Neutrophil (primary cell): Measurements from ENCODE around the gene CHMP4B.

Experiments
- H3K27ac ChIP-seq: fragments of 200-600 bp; sonication (generic); 2 replicates; pipeline ENCODE4 v1.5.1; 2016; ENCODE audit warnings: mild to moderate bottlenecking, moderate library complexity
- H3K27me3 ChIP-seq: fragments of 200-600 bp; sonication (generic); 2 replicates; pipeline ENCODE4 v1.6.0; 2016; ENCODE audit warnings: mild to moderate bottlenecking
- H3K36me3 ChIP-seq: fragments of 200-600 bp; sonication (generic); 2 replicates; pipeline ENCODE4 v1.5.1; 2017
- H3K4me1 ChIP-seq, 2 experiments: fragments of 200-600 bp in 1 of 2; sonication (generic) in 1 of 2; 1 replicate in 1 of 2; 2 replicates in 1 of 2; pipeline versions ENCODE4 v1.5.1 to v1.6.1; 2013 to 2016; ENCODE audit warnings: low read depth in 1 of 2, low read length in 1 of 2, mild to moderate bottlenecking in 1 of 2, moderate library complexity in 1 of 2; ENCODE audit not compliant: control insufficient read depth in 1 of 2, insufficient read depth in 1 of 2
- H3K4me3 ChIP-seq, 2 experiments: fragments of 200-600 bp in 1 of 2; sonication (generic) in 1 of 2; 1 replicate in 1 of 2; 2 replicates in 1 of 2; pipeline ENCODE4 v1.5.1; 2013 to 2016; ENCODE audit warnings: low read depth in 1 of 2, low read length in 1 of 2, mild to moderate bottlenecking in 1 of 2, moderate library complexity in 1 of 2
- H3K9me3 ChIP-seq: fragments of 200-600 bp; sonication (generic); 2 replicates; pipeline ENCODE4 v1.5.1; 2016
- CTCF ChIP-seq: fragments of 200-600 bp; sonication (generic); IDR thresholded peaks from 2 replicates; pipeline ENCODE4 v1.5.1; 2016; ENCODE audit warnings: antibody characterized with exemption

CHMP4B gene

GRCh38 chr20:33798444-33798843 lies 12.7 kb upstream of the CHMP4B start:
- H3K4me3 ChIP-seq = no peak overlapping the region
- TF ChIP-seq CTCF = no peak

GRCh38 chr20:33803921-33804337 lies 7.2 kb upstream of the CHMP4B start:
- no peak overlapping the region for H3K4me3 ChIP-seq
- no peak for TF ChIP-seq CTCF
- no peaks in the 10 kb centered on the region for H3K27me3 ChIP-seq
- no peaks in the 10 kb centered on the region for H3K9me3 ChIP-seq
- H3K27ac ChIP-seq = no peak overlapping the region
- no peaks in the 10 kb centered on the region for H3K36me3 ChIP-seq
- peaks cover 9 to 13% of the 10 kb centered on the region in 2 experiments for H3K4me1 ChIP-seq

More at GRCh38 chr20:33798444-33798843, 12.7 kb upstream of the CHMP4B start:
- H3K27ac ChIP-seq = no peak overlapping the region
- H3K27me3 ChIP-seq = no peaks in the 10 kb centered on the region
- peaks cover 8 to 9% of the 10 kb centered on the region in 2 experiments for H3K4me1 ChIP-seq
- no peaks in the 10 kb centered on the region for H3K9me3 ChIP-seq
- no peaks in the 10 kb centered on the region for H3K36me3 ChIP-seq

- no peak for TF ChIP-seq CTCF
- peaks cover 33 to 37% of the 10 kb centered on the region in 2 experiments for H3K4me1 ChIP-seq
- no peak overlapping the region for H3K4me3 ChIP-seq
- H3K27ac ChIP-seq = no peak overlapping the region
- H3K27me3 ChIP-seq = no peaks in the 10 kb centered on the region
- H3K9me3 ChIP-seq = no peaks in the 10 kb centered on the region
- no peaks in the 10 kb centered on the region for H3K36me3 ChIP-seq
Observed at GRCh38 chr20:33808388-33808787, 2.8 kb upstream of the CHMP4B start.

- peak overlapping the region; percentile 97 for H3K27ac ChIP-seq
- no peaks in the 10 kb centered on the region for H3K36me3 ChIP-seq
- no peaks in the 10 kb centered on the region for H3K9me3 ChIP-seq
- no peak for TF ChIP-seq CTCF
- no peaks in the 10 kb centered on the region for H3K27me3 ChIP-seq
- H3K4me3 ChIP-seq = peak overlapping the region; percentile 18 to 78
- peaks cover 48 to 56% of the 10 kb centered on the region in 2 experiments for H3K4me1 ChIP-seq
Observed at GRCh38 chr20:33810259-33810658, 889 bp upstream of the CHMP4B start.

GRCh38 chr20:33811776-33812151 lies 616 bp downstream of the CHMP4B start:
- Histone ChIP-seq H3K4me1 (peaks cover 48 to 59% of the 10 kb centered on the region in 2 experiments), H3K27ac (peak overlapping the region; percentile 97), H3K9me3 (no peaks in the 10 kb centered on the region), H3K4me3 (peak overlapping the region; percentile 71 to 78), H3K36me3 (peaks cover 10% of the 10 kb centered on the region), H3K27me3 (no peaks in the 10 kb centered on the region)
- no peak for TF ChIP-seq CTCF
